PC-9 (cell line): ENCODE measurements around the gene DHPS. TPM values are rescaled to one million over a fixed set of nuclear protein-coding genes. Genes with fewer than 3 reads are reported as not detected.
"Not testable (repeated sequence)": the region's sequence is repeated elsewhere in the genome, so short reads cannot be mapped to it uniquely, and the experiment has no call there.

Experiments used
- BruUV-seq: library from RNA; stranded (reverse); fragments of 400-500 nt; replicated peaks from 2 replicates; lab custom pipeline; 2021; lab: Mats Ljungman, UMichigan
- CTCF ChIA-PET: fragments of 300-600 bp; sonication (Branson Sonifier 250); formaldehyde crosslinking; loops from one replicate; lab custom pipeline; 2022; ENCODE audit warnings: antibody characterized with exemption; lab: Charles Lee
- POLR2A ChIA-PET: fragments of 300-600 bp; sonication (Branson Sonifier 250); formaldehyde crosslinking; loops from one replicate; lab custom pipeline; 2022; ENCODE audit warnings: antibody characterized with exemption; ENCODE audit not compliant: unreplicated experiment; lab: Charles Lee
- DNase-seq, 2 experiments: peaks; one replicate each; pipeline versions ENCODE4 v3.0.0 to v3.0.0-alpha.2; 2015 to 2022; ENCODE audit warnings: mixed read lengths in 1 of 2
- H2AFZ ChIP-seq: fragments of 200-600 bp; sonication (generic); 2 replicates; pipeline ENCODE4 v1.8.1; 2017; ENCODE audit warnings: antibody characterized with exemption
- H3F3A ChIP-seq: fragments of 200-600 bp; sonication (generic); 2 replicates; pipeline ENCODE4 v1.8.1; 2017; ENCODE audit warnings: antibody characterized with exemption, mild to moderate bottlenecking, low read depth; ENCODE audit not compliant: insufficient read depth
- H3K27ac ChIP-seq: fragments of 200-600 bp; sonication (generic); 2 replicates; pipeline ENCODE4 v1.6.1; 2016; ENCODE audit warnings: mixed run types
- H3K27me3 ChIP-seq: fragments of 200-600 bp; sonication (generic); 2 replicates; pipeline ENCODE4 v1.6.1; 2016; ENCODE audit warnings: low read depth, mixed run types; ENCODE audit not compliant: insufficient read depth
- H3K36me3 ChIP-seq: fragments of 200-600 bp; sonication (generic); 2 replicates; pipeline ENCODE4 v1.6.1; 2016; ENCODE audit warnings: low read depth, mixed run types
- H3K4me1 ChIP-seq: fragments of 200-600 bp; sonication (generic); replicated peaks from 2 replicates; pipeline ENCODE4 v1.6.1; 2016; ENCODE audit warnings: mixed run types; ENCODE audit not compliant: insufficient read depth
- H3K4me2 ChIP-seq: fragments of 200-600 bp; sonication (generic); 2 replicates; pipeline ENCODE4 v1.6.1; 2017; ENCODE audit warnings: mixed run types
- H3K4me3 ChIP-seq: fragments of 200-600 bp; sonication (generic); 2 replicates; pipeline ENCODE4 v1.6.1; 2016; ENCODE audit warnings: mixed run types
- H3K79me2 ChIP-seq: fragments of 200-600 bp; sonication (generic); 2 replicates; pipeline ENCODE4 v1.6.1; 2017; ENCODE audit warnings: low read depth, mixed run types
- H3K9me2 ChIP-seq: fragments of 200-600 bp; sonication (generic); 2 replicates; pipeline ENCODE4 v1.8.1; 2017; ENCODE audit warnings: mild to moderate bottlenecking; ENCODE audit not compliant: insufficient read depth
- H3K9me3 ChIP-seq: fragments of 200-600 bp; sonication (generic); 2 replicates; pipeline ENCODE4 v1.8.1; 2016; ENCODE audit warnings: low read depth; ENCODE audit not compliant: insufficient read depth
- H4K20me1 ChIP-seq: fragments of 200-600 bp; sonication (generic); 2 replicates; pipeline ENCODE4 v1.8.1; 2017; ENCODE audit not compliant: insufficient read depth
- EZH2 ChIP-seq: fragments of 200-600 bp; sonication (generic); IDR thresholded peaks from 2 replicates; pipeline ENCODE4 v1.8.0; 2017; ENCODE audit warnings: antibody characterized with exemption, low read depth
- intact Hi-C: fragments of 100-400 bp; cut with micrococcal nuclease; formaldehyde crosslinking; loops from one replicate; pipeline ENCODE4 v1.10.0; 2022; ENCODE audit not compliant: unreplicated experiment
- total RNA-seq: library from RNA; stranded (reverse); gene quantifications from 2 replicates; pipeline ENCODE4 v1.2.3, GENCODE V29; 2021
- TF ChIP-seq, protein P1 (sequence below): fragments of 200-600 bp; sonication (generic); conservative IDR thresholded peaks from 2 replicates; pipeline ENCODE4 v1.6.1; 2017; ENCODE audit warnings: mixed run types, antibody characterized with exemption, mild to moderate bottlenecking, moderate library complexity

The DHPS gene
- total RNA-seq, 1 experiment from 2014 or later: 106 TPM

- Histone ChIP-seq H3K36me3 (peaks cover 64% of the 10 kb centered on the region), H3F3A (peaks cover 63% of the 10 kb centered on the region), H3K27ac (no peak overlapping the region), H3K27me3 (no peaks in the 10 kb centered on the region), H3K9me3 (no peaks in the 10 kb centered on the region), H3K4me2 (no peak overlapping the region), H3K9me2 (no peaks in the 10 kb centered on the region), H2AFZ (no peak overlapping the region), H3K4me1 (peaks cover 9% of the 10 kb centered on the region; the same call in 1 of the 2 replicates), H3K4me3 (no peak overlapping the region), H4K20me1 (peaks cover 42% of the 10 kb centered on the region), H3K79me2 (peaks cover 60% of the 10 kb centered on the region)
- BruUV-seq: no TSS peak
- intact Hi-C loops: no loop called here
- POLR2A ChIA-PET: interaction anchor here (0.6 to 0.7 kb wide), 2 partner anchors 21 to 51 kb away, joined by 7 to 17 read pairs; partner anchors contain the start of gene GET3
- no peak for DNase-seq
- CTCF ChIA-PET: interaction anchor here (0.6 to 0.7 kb wide), 2 partner anchors 249 to 297 kb away, joined by 3 to 7 read pairs; no protein-coding TSS in a partner anchor
- no peak for TF ChIP-seq EZH2
- TF ChIP-seq, protein P1, sequence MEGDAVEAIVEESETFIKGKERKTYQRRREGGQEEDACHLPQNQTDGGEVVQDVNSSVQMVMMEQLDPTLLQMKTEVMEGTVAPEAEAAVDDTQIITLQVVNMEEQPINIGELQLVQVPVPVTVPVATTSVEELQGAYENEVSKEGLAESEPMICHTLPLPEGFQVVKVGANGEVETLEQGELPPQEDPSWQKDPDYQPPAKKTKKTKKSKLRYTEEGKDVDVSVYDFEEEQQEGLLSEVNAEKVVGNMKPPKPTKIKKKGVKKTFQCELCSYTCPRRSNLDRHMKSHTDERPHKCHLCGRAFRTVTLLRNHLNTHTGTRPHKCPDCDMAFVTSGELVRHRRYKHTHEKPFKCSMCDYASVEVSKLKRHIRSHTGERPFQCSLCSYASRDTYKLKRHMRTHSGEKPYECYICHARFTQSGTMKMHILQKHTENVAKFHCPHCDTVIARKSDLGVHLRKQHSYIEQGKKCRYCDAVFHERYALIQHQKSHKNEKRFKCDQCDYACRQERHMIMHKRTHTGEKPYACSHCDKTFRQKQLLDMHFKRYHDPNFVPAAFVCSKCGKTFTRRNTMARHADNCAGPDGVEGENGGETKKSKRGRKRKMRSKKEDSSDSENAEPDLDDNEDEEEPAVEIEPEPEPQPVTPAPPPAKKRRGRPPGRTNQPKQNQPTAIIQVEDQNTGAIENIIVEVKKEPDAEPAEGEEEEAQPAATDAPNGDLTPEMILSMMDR: no peak
Observed at GRCh38 chr19:12715929-12716328, 34.2 kb upstream of the DHPS start.

DNA sequence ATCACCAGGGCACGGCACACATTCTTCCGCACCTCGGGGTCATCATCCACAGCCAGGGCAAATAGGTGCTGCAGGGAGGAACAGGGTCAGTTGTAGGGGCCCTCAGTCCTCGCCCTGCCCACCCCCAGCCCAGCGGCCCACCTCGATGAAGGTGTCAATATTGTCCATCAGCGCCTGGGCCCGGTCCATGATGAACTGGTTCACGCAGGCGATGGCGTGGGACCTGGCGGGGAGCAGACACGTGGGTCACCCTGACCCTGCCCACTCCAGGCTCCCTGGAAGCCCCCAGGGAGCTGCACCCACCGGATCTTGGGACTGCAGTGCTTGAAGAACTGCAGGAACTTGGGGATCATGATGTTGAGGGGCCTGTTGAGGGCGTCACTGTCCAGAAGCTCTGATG lies 33.4 kb upstream of the DHPS start:
- ChIA-PET POLR2A (no interaction called here), CTCF (no interaction called here)
- no peak for DNase-seq
- peaks cover 1% of the 10 kb centered on the region; the same call in 1 of the 2 replicates for H3K4me1 ChIP-seq
- intact Hi-C loops: no loop called here
- H2AFZ ChIP-seq: no peak overlapping the region
- no peak overlapping the region for H3K27ac ChIP-seq
- TF ChIP-seq, protein P1: no peak
- TF ChIP-seq EZH2: no peak
- BruUV-seq: no TSS peak
- peaks cover 64% of the 10 kb centered on the region for H3K36me3 ChIP-seq
- no peaks in the 10 kb centered on the region for H3K9me2 ChIP-seq
- peaks cover 36% of the 10 kb centered on the region for H4K20me1 ChIP-seq
- H3K4me2 ChIP-seq: no peak overlapping the region
- H3K4me3 ChIP-seq: no peak overlapping the region
- peaks cover 52% of the 10 kb centered on the region for H3K79me2 ChIP-seq
- H3K27me3 ChIP-seq: no peaks in the 10 kb centered on the region
- no peaks in the 10 kb centered on the region for H3K9me3 ChIP-seq
- H3F3A ChIP-seq: peaks cover 71% of the 10 kb centered on the region

DNA sequence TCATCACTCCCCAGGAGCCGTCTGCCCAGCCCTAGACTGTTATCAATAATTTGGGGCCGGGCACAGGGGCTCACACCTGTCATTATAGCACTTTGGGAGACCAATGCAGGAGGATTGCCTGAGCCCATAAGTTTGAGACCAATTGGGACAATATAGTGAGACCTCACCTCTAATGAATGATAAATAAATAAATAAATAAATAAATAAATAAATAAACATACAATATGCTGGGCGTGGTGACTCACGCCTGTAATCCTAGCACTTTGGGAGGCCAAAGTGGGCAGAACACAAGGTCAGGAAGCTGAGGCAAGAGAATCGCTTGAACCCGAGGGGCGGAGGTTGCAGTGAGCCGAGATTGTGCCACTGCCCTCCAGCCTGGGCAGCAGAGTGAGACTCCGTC lies 31.6 kb upstream of the DHPS start:
- H3K27me3 ChIP-seq, H3K9me2 ChIP-seq, H3K27ac ChIP-seq, DNase-seq, H3K4me2 ChIP-seq, H2AFZ ChIP-seq, CTCF ChIA-PET, H3K9me3 ChIP-seq, H3K4me1 ChIP-seq, intact Hi-C loops, BruUV-seq, H3K4me3 ChIP-seq: not testable (repeated sequence)
- POLR2A ChIA-PET: interaction anchor here (0.6 kb wide), 1 partner anchor 284 kb away, joined by 4 read pairs; no protein-coding TSS in a partner anchor
- Histone ChIP-seq H3F3A (peaks cover 60% of the 10 kb centered on the region), H3K79me2 (peaks cover 34% of the 10 kb centered on the region), H3K36me3 (peaks cover 56% of the 10 kb centered on the region), H4K20me1 (peaks cover 29% of the 10 kb centered on the region)

DNA sequence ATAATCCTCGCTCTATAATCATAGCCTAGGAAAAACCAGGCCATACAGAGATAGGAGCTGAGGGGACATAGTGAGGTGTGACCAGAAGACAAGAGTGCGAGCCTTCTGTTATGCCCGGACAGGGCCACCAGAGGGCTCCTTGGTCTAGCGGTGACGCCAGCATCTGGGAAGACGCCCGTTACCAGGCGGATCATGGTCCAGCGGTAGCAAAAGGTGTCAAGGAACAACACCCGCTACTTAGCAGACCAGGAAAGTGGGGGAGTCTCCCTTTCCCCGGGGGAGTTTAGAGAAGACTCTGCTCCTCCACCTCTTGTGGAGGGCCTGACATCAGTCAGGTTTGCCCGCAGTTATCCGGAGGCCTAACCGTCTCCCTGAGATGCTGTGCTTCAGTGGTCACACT lies 30.4 kb upstream of the DHPS start:
- H3K27ac ChIP-seq, H3K9me3 ChIP-seq, intact Hi-C loops, H3K27me3 ChIP-seq, H3K9me2 ChIP-seq, POLR2A ChIA-PET, H3K4me3 ChIP-seq, H3K4me1 ChIP-seq, H3K4me2 ChIP-seq, BruUV-seq, H2AFZ ChIP-seq: not testable (repeated sequence)
- H3F3A ChIP-seq: peaks cover 50% of the 10 kb centered on the region
- H3K79me2 ChIP-seq: peaks cover 21% of the 10 kb centered on the region; the same call in 1 of the 2 replicates
- peak in 1 of 2 experiments; percentile 38 for DNase-seq
- TF ChIP-seq, protein P1: peak; percentile 65
- H4K20me1 ChIP-seq: peaks cover 20% of the 10 kb centered on the region
- CTCF ChIA-PET: interaction anchor here (0.7 kb wide), 1 partner anchor 58 kb away, joined by 6 read pairs; no protein-coding TSS in a partner anchor
- H3K36me3 ChIP-seq: peaks cover 46% of the 10 kb centered on the region
